ENCODE measurements around the gene TRIP13. TPM values are rescaled to one million over a fixed set of nuclear protein-coding genes. Genes with fewer than 3 reads are reported as not detected.

Gene TRIP13
- total and polyA plus RNA-seq, 10 donors: 1.0 to 5.4 (median 2.4) TPM

- DNase-seq: no peak
- intact Hi-C loops (cut with DNase I; ENCODE audit: low total_unique reads): no loop called here
- H3K27me3 ChIP-seq (replicated peaks in 1 of 7): no peaks in the 10 kb centered on the region
- peaks cover 3 to 100% (median 97%) of the 10 kb centered on the region in 6 donors for H3K36me3 ChIP-seq
- no peaks in the 10 kb centered on the region for H3K9me3 ChIP-seq
- no peak for TF ChIP-seq POLR2A (IDR thresholded peaks at IDR 0.05)
- no peak for TF ChIP-seq POLR2AphosphoS5 (IDR thresholded peaks at IDR 0.05)
- no peak for TF ChIP-seq CTCF (IDR thresholded peaks at IDR 0.05 in 8 of 11, conservative IDR thresholded peaks at IDR 0.05 in 3 of 11)
- peaks cover 0 to 18% (median 3%) of the 10 kb centered on the region in 6 donors for H3K4me1 ChIP-seq
- H3K4me3 ChIP-seq: no peak overlapping the region
- H3K27ac ChIP-seq: no peak overlapping the region
- 93 to 99% (median 98%) methylated on average over 16 of the region's 16 CpGs for WGBS, 5 donors
Observed at GRCh38 chr5:868428-869135, 24.1 kb upstream of the TRIP13 start.

- 94 to 98% (median 95%) methylated on average over 4 to 5 of the region's 5 CpGs for WGBS, 5 donors
- no peaks in the 10 kb centered on the region for H3K27me3 ChIP-seq (replicated peaks in 1 of 7)
- no peak overlapping the region for H3K27ac ChIP-seq
- intact Hi-C loops (cut with DNase I; ENCODE audit: low total_unique reads): no loop called here
- no peaks in the 10 kb centered on the region for H3K9me3 ChIP-seq
- peaks cover 0 to 21% (median 3%) of the 10 kb centered on the region in 6 donors for H3K4me1 ChIP-seq
- peaks cover 7 to 100% (median 97%) of the 10 kb centered on the region in 6 donors for H3K36me3 ChIP-seq
- DNase-seq: no peak
- H3K4me3 ChIP-seq: no peak overlapping the region
- TF ChIP-seq CTCF (IDR thresholded peaks at IDR 0.05 in 8 of 11, conservative IDR thresholded peaks at IDR 0.05 in 3 of 11) (no peak), POLR2AphosphoS5 (IDR thresholded peaks at IDR 0.05) (no peak), POLR2A (IDR thresholded peaks at IDR 0.05) (no peak)
Observed at GRCh38 chr5:870956-871355, 21.7 kb upstream of the TRIP13 start.

- 93 to 97% (median 95%) methylated on average over 29 of the region's 29 CpGs for WGBS, 5 donors
- TF ChIP-seq POLR2A (IDR thresholded peaks at IDR 0.05): no peak
- peak in 1 of 3 donors; percentile 12 for TF ChIP-seq POLR2AphosphoS5 (IDR thresholded peaks at IDR 0.05)
- H3K36me3 ChIP-seq: peaks cover 7 to 100% (median 99%) of the 10 kb centered on the region in 6 donors
- peaks cover 0 to 21% (median 3%) of the 10 kb centered on the region in 6 donors for H3K4me1 ChIP-seq
- DNase-seq: no peak
- H3K9me3 ChIP-seq: no peaks in the 10 kb centered on the region
- intact Hi-C loops (cut with DNase I; ENCODE audit: low total_unique reads): no loop called here
- no peaks in the 10 kb centered on the region for H3K27me3 ChIP-seq (replicated peaks in 1 of 7)
- no peak overlapping the region for H3K27ac ChIP-seq
- H3K4me3 ChIP-seq: no peak overlapping the region
Observed at GRCh38 chr5:871596-872298, 20.9 kb upstream of the TRIP13 start.

- Histone ChIP-seq H3K9me3 (no peaks in the 10 kb centered on the region), H3K27ac (no peak overlapping the region), H3K4me1 (peaks cover 0 to 21% (median 3%) of the 10 kb centered on the region in 6 donors), H3K4me3 (no peak overlapping the region), H3K27me3 (replicated peaks in 1 of 7) (no peaks in the 10 kb centered on the region), H3K36me3 (peaks cover 7 to 100% (median 99%) of the 10 kb centered on the region in 6 donors)
- intact Hi-C loops (cut with DNase I; ENCODE audit: low total_unique reads): no loop called here
- DNase-seq: no peak
- TF ChIP-seq CTCF (IDR thresholded peaks at IDR 0.05 in 8 of 11, conservative IDR thresholded peaks at IDR 0.05 in 3 of 11) (no peak), POLR2A (IDR thresholded peaks at IDR 0.05) (no peak), POLR2AphosphoS5 (IDR thresholded peaks at IDR 0.05) (no peak)
- WGBS, 5 donors: 70 to 81% (median 79%) methylated on average over 10 of the region's 10 CpGs
Observed at GRCh38 chr5:872301-872700, 20.4 kb upstream of the TRIP13 start.

All from spleen (tissue), 11 donors.